PC-3 (cell line): ENCODE measurements around the gene LHFPL2.

Source experiments
- CTCF ChIP-seq: fragments of 300-600 bp; sonication (generic); conservative IDR thresholded peaks from 2 replicates; pipeline ENCODE4 v1.5.1; 2017; ENCODE audit warnings: antibody characterized with exemption, low read depth, mild to moderate bottlenecking, low read length
- EZH2phosphoT487 ChIP-seq: fragments of 300-600 bp; sonication (generic); IDR thresholded peaks from 2 replicates; pipeline ENCODE4 v1.6.1; 2018; ENCODE audit warnings: mild to moderate bottlenecking, antibody characterized with exemption, low read length, borderline replicate concordance

- TF ChIP-seq EZH2phosphoT487 = no peak
- TF ChIP-seq CTCF = no peak
Measured at GRCh38 chr5:78657201-78657600, 8.6 kb upstream of the LHFPL2 start.
